Parathyroid adenoma (tissue), 2 donors: ENCODE measurements around the gene PGS1.

Experiments
- H2AFZ ChIP-seq: fragments of 300-600 bp; sonication (generic); one replicate; pipeline ENCODE4 v1.7.0; 2017; ENCODE audit warnings: antibody characterized with exemption, mild to moderate bottlenecking
- H3K27ac ChIP-seq: fragments of 300-600 bp; sonication (generic); one replicate; pipeline ENCODE4 v1.7.0; 2017
- H3K27me3 ChIP-seq: fragments of 300-600 bp; sonication (generic); one replicate; pipeline ENCODE4 v1.7.0; 2017; ENCODE audit warnings: low read length; ENCODE audit not compliant: control insufficient read depth, insufficient read depth
- H3K36me3 ChIP-seq: fragments of 300-600 bp; sonication (generic); one replicate; pipeline ENCODE4 v1.7.0; 2017; ENCODE audit warnings: low read length; ENCODE audit not compliant: control insufficient read depth, insufficient read depth
- H3K4me1 ChIP-seq: fragments of 300-600 bp; sonication (generic); one replicate; pipeline ENCODE4 v1.7.0; 2017; ENCODE audit warnings: control low read depth
- H3K4me2 ChIP-seq: fragments of 300-600 bp; sonication (generic); one replicate; pipeline ENCODE4 v1.7.0; 2017; ENCODE audit warnings: low read length
- H3K4me3 ChIP-seq: fragments of 300-600 bp; sonication (generic); one replicate; pipeline ENCODE4 v1.7.0; 2017; ENCODE audit warnings: low read depth, low read length
- H3K79me2 ChIP-seq: fragments of 300-600 bp; sonication (generic); one replicate; pipeline ENCODE4 v1.7.0; 2017; ENCODE audit warnings: control low read depth
- H3K9ac ChIP-seq: fragments of 300-600 bp; sonication (generic); one replicate; pipeline ENCODE4 v1.7.0; 2017; ENCODE audit warnings: mild to moderate bottlenecking
- H3K9me3 ChIP-seq: fragments of 300-600 bp; sonication (generic); one replicate; pipeline ENCODE4 v1.7.0; 2017; ENCODE audit warnings: low read length; ENCODE audit not compliant: control insufficient read depth
- TF ChIP-seq, protein P1 (sequence below): fragments of 300-600 bp; sonication (generic); IDR thresholded peaks from one replicate; pipeline ENCODE4 v1.7.0; 2017; ENCODE audit warnings: antibody characterized with exemption, mild to moderate bottlenecking
- donor health status: primary hyperparathyroidism.

PGS1 gene

DNA sequence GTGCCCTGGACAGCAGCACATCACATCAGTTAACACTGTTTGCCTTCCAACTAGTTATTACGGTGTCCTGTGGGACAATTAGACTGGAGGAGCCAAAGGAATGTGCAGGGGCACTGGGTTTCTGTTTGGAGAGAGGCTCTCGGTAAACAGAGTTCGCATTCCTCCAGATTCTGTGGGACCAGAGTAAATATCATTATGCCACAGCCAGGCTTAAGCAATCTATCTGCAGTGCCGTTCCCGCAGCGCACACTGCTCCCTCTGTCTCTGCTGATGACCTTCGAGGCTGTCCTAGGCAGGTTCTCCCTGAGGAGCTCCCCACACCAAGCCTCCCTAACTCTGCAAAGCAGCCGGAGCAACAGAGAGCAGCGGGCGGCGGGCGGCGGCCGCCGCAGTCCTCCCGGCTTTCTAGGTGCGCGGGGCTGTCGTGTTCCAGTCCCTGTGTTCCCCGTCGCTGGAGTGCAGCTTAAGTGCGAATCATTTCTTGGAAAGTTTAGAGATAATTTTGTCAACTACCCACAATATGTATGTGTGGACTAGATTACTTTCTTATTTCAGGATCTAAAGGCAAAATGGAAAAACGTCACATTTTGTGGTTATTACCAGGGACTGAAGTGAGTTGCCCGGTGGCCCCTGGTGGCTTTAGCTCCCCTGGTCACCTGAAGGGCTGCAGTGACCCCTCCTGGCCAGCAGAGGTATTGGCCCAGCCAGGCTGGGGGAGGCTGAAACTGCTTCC, 43.3 kb downstream of the PGS1 start:
- Histone ChIP-seq H3K27me3 (no peaks in the 10 kb centered on the region), H3K4me1 (no peaks in the 10 kb centered on the region), H3K79me2 (no peaks in the 10 kb centered on the region), H2AFZ (no peak overlapping the region), H3K36me3 (no peaks in the 10 kb centered on the region), H3K4me2 (no peak overlapping the region), H3K9me3 (no peaks in the 10 kb centered on the region), H3K27ac (no peak overlapping the region), H3K9ac (no peak overlapping the region), H3K4me3 (no peak overlapping the region)
- TF ChIP-seq, protein P1, sequence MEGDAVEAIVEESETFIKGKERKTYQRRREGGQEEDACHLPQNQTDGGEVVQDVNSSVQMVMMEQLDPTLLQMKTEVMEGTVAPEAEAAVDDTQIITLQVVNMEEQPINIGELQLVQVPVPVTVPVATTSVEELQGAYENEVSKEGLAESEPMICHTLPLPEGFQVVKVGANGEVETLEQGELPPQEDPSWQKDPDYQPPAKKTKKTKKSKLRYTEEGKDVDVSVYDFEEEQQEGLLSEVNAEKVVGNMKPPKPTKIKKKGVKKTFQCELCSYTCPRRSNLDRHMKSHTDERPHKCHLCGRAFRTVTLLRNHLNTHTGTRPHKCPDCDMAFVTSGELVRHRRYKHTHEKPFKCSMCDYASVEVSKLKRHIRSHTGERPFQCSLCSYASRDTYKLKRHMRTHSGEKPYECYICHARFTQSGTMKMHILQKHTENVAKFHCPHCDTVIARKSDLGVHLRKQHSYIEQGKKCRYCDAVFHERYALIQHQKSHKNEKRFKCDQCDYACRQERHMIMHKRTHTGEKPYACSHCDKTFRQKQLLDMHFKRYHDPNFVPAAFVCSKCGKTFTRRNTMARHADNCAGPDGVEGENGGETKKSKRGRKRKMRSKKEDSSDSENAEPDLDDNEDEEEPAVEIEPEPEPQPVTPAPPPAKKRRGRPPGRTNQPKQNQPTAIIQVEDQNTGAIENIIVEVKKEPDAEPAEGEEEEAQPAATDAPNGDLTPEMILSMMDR: peak; percentile 98

DNA sequence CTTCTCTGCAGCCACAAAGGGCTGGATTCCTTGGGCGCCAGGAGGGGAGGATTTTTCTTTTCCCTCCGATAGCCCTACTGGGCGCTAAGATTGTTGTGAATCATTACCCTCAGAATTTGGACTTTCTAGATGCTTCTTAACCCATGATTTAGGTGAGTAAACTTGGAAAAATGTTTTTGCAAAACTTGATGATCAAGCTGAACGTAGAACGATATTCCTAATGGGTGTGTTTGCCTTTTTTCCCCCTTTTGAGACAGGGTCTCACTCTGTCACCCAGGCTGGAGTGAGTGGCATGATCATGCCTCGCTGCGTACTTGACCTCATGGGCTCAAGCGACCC, 43.8 kb downstream of the PGS1 start:
- no peak overlapping the region for H3K9ac ChIP-seq
- no peaks in the 10 kb centered on the region for H3K79me2 ChIP-seq
- H3K27ac ChIP-seq: no peak overlapping the region
- no peaks in the 10 kb centered on the region for H3K27me3 ChIP-seq
- TF ChIP-seq, protein P1: no peak
- no peak overlapping the region for H3K4me3 ChIP-seq
- H3K9me3 ChIP-seq: no peaks in the 10 kb centered on the region
- H2AFZ ChIP-seq: no peak overlapping the region
- no peaks in the 10 kb centered on the region for H3K36me3 ChIP-seq
- H3K4me2 ChIP-seq: no peak overlapping the region
- H3K4me1 ChIP-seq: no peaks in the 10 kb centered on the region

DNA sequence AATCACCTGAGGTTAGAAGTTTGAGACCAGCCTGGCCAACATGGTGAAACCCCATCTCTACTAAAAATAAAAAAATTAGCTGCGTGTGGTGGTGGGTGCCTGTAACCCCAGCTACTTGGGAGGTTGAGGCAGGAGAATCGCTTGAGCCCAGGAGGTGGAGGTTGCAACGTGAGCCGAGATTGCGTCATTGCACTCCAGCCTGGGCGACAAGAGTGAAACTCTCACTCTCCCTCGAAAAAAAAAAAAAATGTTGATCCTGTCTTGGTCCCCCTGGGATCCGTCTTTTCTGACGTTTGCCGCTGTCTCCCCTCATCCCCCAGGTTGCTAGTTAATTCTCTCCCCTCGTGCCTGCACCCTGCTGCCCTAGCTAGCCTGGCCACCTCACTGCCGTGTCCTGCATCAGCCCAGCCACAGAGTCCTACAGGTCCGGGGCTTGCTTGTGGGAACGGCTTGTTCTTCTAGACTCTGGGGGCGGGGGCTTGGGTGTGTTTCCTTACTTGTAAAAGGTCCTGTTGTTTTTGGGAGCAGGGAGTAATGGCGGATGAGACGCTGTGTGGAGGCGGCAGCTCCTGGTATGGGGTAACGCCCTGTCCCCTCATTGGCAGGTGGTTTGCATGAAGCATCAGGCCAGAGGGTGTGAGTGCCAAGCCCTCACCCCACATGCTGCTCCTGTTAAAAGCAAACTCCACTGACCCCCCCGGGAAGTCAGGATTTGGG, 44.6 kb downstream of the PGS1 start:
- TF ChIP-seq, protein P1: no peak
- Histone ChIP-seq H3K9ac (no peak overlapping the region), H3K27ac (no peak overlapping the region), H3K9me3 (no peaks in the 10 kb centered on the region), H3K4me2 (no peak overlapping the region), H3K79me2 (no peaks in the 10 kb centered on the region), H2AFZ (no peak overlapping the region), H3K4me3 (no peak overlapping the region), H3K27me3 (no peaks in the 10 kb centered on the region), H3K36me3 (no peaks in the 10 kb centered on the region), H3K4me1 (no peaks in the 10 kb centered on the region)

DNA sequence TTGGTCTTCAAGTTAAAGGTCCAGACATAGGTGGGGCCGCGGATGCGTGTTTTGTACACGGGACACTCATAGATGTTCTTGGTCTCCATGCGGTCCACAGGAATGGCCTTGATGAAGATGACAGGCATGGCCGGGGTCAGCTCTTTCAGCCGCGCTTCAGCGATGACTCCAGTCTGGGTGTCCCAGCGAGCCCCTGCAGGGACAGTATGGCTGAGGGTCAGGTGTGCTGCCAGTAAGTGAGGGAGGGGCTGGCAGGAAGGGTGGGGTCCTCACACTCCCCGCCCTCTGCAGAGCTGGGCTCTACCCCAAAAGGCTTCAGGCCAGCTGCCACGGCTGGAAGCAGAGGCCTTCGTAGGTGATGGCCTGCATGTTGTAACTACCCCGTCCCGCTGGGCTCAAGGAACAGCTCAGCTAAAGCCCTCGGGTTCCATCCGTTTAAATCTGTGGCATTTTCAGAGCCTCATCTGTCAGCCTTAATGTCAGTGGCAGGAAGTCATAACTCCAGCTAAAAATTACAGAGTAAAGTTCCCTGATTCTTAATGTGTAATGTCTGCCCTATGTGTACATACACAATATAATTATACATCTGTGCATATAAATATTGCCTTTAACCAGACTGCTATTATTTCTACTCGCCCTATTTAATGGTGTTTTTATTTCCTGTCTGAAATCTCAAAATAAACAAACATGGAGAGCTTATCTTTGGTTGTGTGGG, 45.7 kb downstream of the PGS1 start:
- H3K4me2 ChIP-seq: no peak overlapping the region
- no peaks in the 10 kb centered on the region for H3K79me2 ChIP-seq
- no peaks in the 10 kb centered on the region for H3K36me3 ChIP-seq
- H2AFZ ChIP-seq: no peak overlapping the region
- no peaks in the 10 kb centered on the region for H3K9me3 ChIP-seq
- H3K4me3 ChIP-seq: no peak overlapping the region
- TF ChIP-seq, protein P1: no peak
- H3K27me3 ChIP-seq: no peaks in the 10 kb centered on the region
- no peak overlapping the region for H3K9ac ChIP-seq
- H3K4me1 ChIP-seq: no peaks in the 10 kb centered on the region
- H3K27ac ChIP-seq: no peak overlapping the region
